Smooth muscle cell of the umbilical artery (primary cell): ENCODE measurements around the gene DNAAF9. TPM values are rescaled to one million over a fixed set of nuclear protein-coding genes. Genes with fewer than 3 reads are reported as not detected.

Source experiments
- total RNA-seq: library from RNA; depleted of rRNA; stranded (reverse); fragments of >200 nt; gene quantifications from 2 replicates; pipeline ENCODE4 v1.2.3, GENCODE V29; 2014

The DNAAF9 gene
- 18.4 and 33.4 TPM in 2 replicates for total RNA-seq

DNA sequence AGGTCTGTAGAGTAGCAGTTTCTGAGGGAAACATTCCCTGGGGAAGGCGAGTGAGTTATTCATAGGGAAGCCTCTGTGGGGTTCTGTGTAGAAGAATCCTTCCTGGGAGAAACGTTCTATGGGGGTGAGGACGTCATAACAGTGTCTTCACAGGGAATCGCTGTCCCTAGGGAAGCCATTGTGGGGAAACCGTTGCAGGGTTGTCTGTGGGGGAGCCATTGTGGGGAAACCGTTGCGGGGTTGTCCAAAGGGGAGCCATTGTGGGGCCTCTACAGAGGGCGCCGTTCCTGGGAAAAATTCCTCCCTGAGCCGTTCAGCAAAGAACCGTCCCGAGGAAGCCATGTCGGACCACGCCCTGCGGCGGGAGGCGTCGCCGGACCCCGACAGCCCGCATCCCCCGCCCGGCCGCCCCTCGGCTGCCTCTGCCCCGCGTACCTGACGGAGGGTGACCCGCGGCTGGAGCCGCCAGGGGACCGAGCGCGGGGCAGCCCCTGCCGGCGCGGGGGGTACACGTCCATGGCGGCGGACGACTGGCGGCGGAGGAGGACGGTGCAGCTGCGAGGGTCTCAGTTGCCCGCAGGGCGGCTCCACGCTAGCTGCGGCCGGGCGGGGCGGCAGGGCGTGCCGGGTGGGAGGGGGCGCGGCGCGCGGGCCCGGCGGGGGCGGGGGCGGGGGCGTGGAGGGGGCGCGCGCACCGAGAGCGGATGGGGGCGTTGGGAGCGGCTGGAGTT lies at the start of gene DNAAF9:
TSS of gene DNAAF9 (minus strand) at position 630 of the 731 bp plus-strand sequence. CDS start at position 518, 112 bp downstream.

Other genes with a start within 250 kb of the DNAAF9 start
- gene FASTKD5, start 247.8 kb downstream of the DNAAF9 start, total RNA-seq = 11.6 and 16.5 TPM in 2 replicates
- gene UBOX5, start 247.8 kb downstream of the DNAAF9 start, total RNA-seq = 2.4 and 3.6 TPM in 2 replicates
- 3.0 and 5.2 TPM in 2 replicates for gene LZTS3, start 234.1 kb downstream of the DNAAF9 start, total RNA-seq
- 26.4 and 30.3 TPM in 2 replicates for gene DDRGK1, start 203.0 kb downstream of the DNAAF9 start, total RNA-seq
- 16.6 and 19.3 TPM in 2 replicates for gene ITPA, start 198.2 kb downstream of the DNAAF9 start, total RNA-seq
- gene SLC4A11, start 168.5 kb downstream of the DNAAF9 start, total RNA-seq = 1.2 and 1.9 TPM in 2 replicates
- gene ATRN, start 63.3 kb upstream of the DNAAF9 start, total RNA-seq = 68.5 and 76.9 TPM in 2 replicates